Hepatocyte (in vitro differentiated cells): ENCODE results near the gene ITGA1. TPM values are rescaled to one million over a fixed set of nuclear protein-coding genes. Genes with fewer than 3 reads are reported as not detected.

Experiments used
- DNase-seq: peaks from one replicate; pipeline ENCODE4 v3.0.0-alpha.2; 2016; ENCODE audit warnings: low spot score
- H2AFZ ChIP-seq: fragments of 200-600 bp; sonication (generic); 2 replicates; pipeline ENCODE4 v1.6.0; 2016; ENCODE audit warnings: antibody characterized with exemption, mild to moderate bottlenecking
- H3K27ac ChIP-seq: fragments of 200-600 bp; sonication (generic); 2 replicates; pipeline ENCODE4 v1.5.1; 2016; ENCODE audit warnings: mild to moderate bottlenecking
- H3K27me3 ChIP-seq: fragments of 200-600 bp; sonication (generic); 2 replicates; pipeline ENCODE4 v1.6.1; 2016
- H3K36me3 ChIP-seq: fragments of 200-600 bp; sonication (generic); replicated peaks from 2 replicates; pipeline ENCODE4 v1.5.1; 2016; ENCODE audit warnings: low read depth; ENCODE audit not compliant: insufficient read depth
- H3K4me1 ChIP-seq: fragments of 200-600 bp; sonication (generic); 2 replicates; pipeline ENCODE4 v1.5.1; 2016; ENCODE audit warnings: mild to moderate bottlenecking, moderate library complexity; ENCODE audit not compliant: insufficient read depth
- H3K4me2 ChIP-seq: fragments of 200-600 bp; sonication (generic); 2 replicates; pipeline ENCODE4 v1.6.0; 2016
- H3K4me3 ChIP-seq: fragments of 200-600 bp; sonication (generic); 2 replicates; pipeline ENCODE4 v1.5.1; 2016; ENCODE audit warnings: mild to moderate bottlenecking
- H3K79me2 ChIP-seq: fragments of 200-600 bp; sonication (generic); 2 replicates; pipeline ENCODE4 v1.6.0; 2017; ENCODE audit warnings: mild to moderate bottlenecking
- H3K9me2 ChIP-seq: fragments of 200-600 bp; sonication (generic); replicated peaks from 2 replicates; pipeline ENCODE4 v1.6.0; 2017; ENCODE audit warnings: mild to moderate bottlenecking; ENCODE audit not compliant: insufficient read depth
- H3K9me3 ChIP-seq: fragments of 200-600 bp; sonication (generic); 2 replicates; pipeline ENCODE4 v1.5.1; 2016; ENCODE audit warnings: low read depth, mild to moderate bottlenecking
- H4K20me1 ChIP-seq: fragments of 200-600 bp; sonication (generic); 2 replicates; pipeline ENCODE4 v1.6.0; 2016; ENCODE audit warnings: mild to moderate bottlenecking; ENCODE audit not compliant: insufficient read depth, poor library complexity, severe bottlenecking
- CTCF ChIP-seq: fragments of 200-600 bp; sonication (generic); IDR thresholded peaks from 2 replicates; pipeline ENCODE4 v1.5.1; 2016; ENCODE audit warnings: antibody characterized with exemption, mild to moderate bottlenecking; ENCODE audit not compliant: poor library complexity
- EZH2 ChIP-seq: fragments of 200-600 bp; sonication (generic); IDR thresholded peaks from 2 replicates; pipeline ENCODE4 v1.6.1; 2016; ENCODE audit warnings: antibody characterized with exemption, mild to moderate bottlenecking, borderline replicate concordance
- EZH2phosphoT487 ChIP-seq: fragments of 200-600 bp; sonication (generic); IDR thresholded peaks from one replicate; pipeline ENCODE4 v1.6.1; 2018; ENCODE audit warnings: antibody characterized with exemption, mild to moderate bottlenecking, low read depth, moderate library complexity; ENCODE audit not compliant: unreplicated experiment, severe bottlenecking
- WGBS: methylation state at CpG from one replicate; pipeline ENCODE4 v1.1.6; 2016; ENCODE audit warnings: low lambda C conversion rate; ENCODE audit errors: missing lambda C conversion rate; 5-methylcytosine and 5-hydroxymethylcytosine counted together
- polyA plus RNA-seq: library from polyadenylated mRNA; unstranded; fragments of >200 nt; fragmentation: Nextera tagmentation; extraction: Ambion mirVana; gene quantifications from 2 replicates; pipeline ENCODE4 v1.2.1, GENCODE V29; 2016
- total RNA-seq: library from RNA; depleted of rRNA; stranded (reverse); fragments of >200 nt; gene quantifications from 2 replicates; pipeline ENCODE4 v1.2.3, GENCODE V29; 2014

ITGA1 gene
- total and polyA plus RNA-seq, 2 experiments from 2014 or later = 15.0 to 40.3 TPM

- Histone ChIP-seq H3K9me3 (no peaks in the 10 kb centered on the region), H3K27ac (no peak overlapping the region), H3K4me2 (no peak overlapping the region), H4K20me1 (no peaks in the 10 kb centered on the region), H3K36me3 (no peaks in the 10 kb centered on the region), H2AFZ (no peak overlapping the region), H3K4me3 (no peak overlapping the region), H3K4me1 (peaks cover 6% of the 10 kb centered on the region), H3K79me2 (no peaks in the 10 kb centered on the region), H3K27me3 (no peaks in the 10 kb centered on the region), H3K9me2 (no peaks in the 10 kb centered on the region)
- DNase-seq = no peak
- WGBS = 80% methylated on average over 4 of the region's 4 CpGs
- TF ChIP-seq EZH2phosphoT487 = no peak
- no peak for TF ChIP-seq CTCF
- TF ChIP-seq EZH2 = no peak
Measured at GRCh38 chr5:52869391-52869790, 81.7 kb downstream of the ITGA1 start.

- Histone ChIP-seq H3K79me2 (no peaks in the 10 kb centered on the region), H4K20me1 (no peaks in the 10 kb centered on the region), H3K27ac (no peak overlapping the region), H2AFZ (no peak overlapping the region), H3K27me3 (no peaks in the 10 kb centered on the region), H3K4me3 (no peak overlapping the region), H3K36me3 (no peaks in the 10 kb centered on the region), H3K4me2 (no peak overlapping the region), H3K9me2 (no peaks in the 10 kb centered on the region), H3K4me1 (no peaks in the 10 kb centered on the region), H3K9me3 (no peaks in the 10 kb centered on the region)
- WGBS = 69% methylated on average over 1 of the region's 1 CpG
- TF ChIP-seq EZH2phosphoT487 = no peak
- no peak for TF ChIP-seq EZH2
- TF ChIP-seq CTCF = no peak
- DNase-seq = peak; percentile 21
Measured at GRCh38 chr5:52870448-52870847, 82.7 kb downstream of the ITGA1 start.

- no peaks in the 10 kb centered on the region for H3K9me2 ChIP-seq
- H4K20me1 ChIP-seq = no peaks in the 10 kb centered on the region
- no peak overlapping the region for H3K4me2 ChIP-seq
- WGBS = 77% methylated on average over 3 of the region's 3 CpGs
- H2AFZ ChIP-seq = no peak overlapping the region
- TF ChIP-seq EZH2phosphoT487 (no peak), EZH2 (no peak), CTCF (no peak)
- no peaks in the 10 kb centered on the region for H3K4me1 ChIP-seq
- peak overlapping the region; percentile 54 for H3K27ac ChIP-seq
- no peak for DNase-seq
- no peaks in the 10 kb centered on the region for H3K27me3 ChIP-seq
- H3K79me2 ChIP-seq = no peaks in the 10 kb centered on the region
- H3K9me3 ChIP-seq = no peaks in the 10 kb centered on the region
- H3K36me3 ChIP-seq = no peaks in the 10 kb centered on the region
- H3K4me3 ChIP-seq = no peak overlapping the region
Measured at GRCh38 chr5:52875827-52876226, 88.1 kb downstream of the ITGA1 start.

GRCh38 chr5:52876456-52876855 lies 88.7 kb downstream of the ITGA1 start:
- no peak for DNase-seq
- H3K4me1 ChIP-seq = no peaks in the 10 kb centered on the region
- no peak overlapping the region for H2AFZ ChIP-seq
- WGBS = 49% methylated on average over 4 of the region's 4 CpGs
- no peaks in the 10 kb centered on the region for H4K20me1 ChIP-seq
- H3K27me3 ChIP-seq = no peaks in the 10 kb centered on the region
- H3K27ac ChIP-seq = peak overlapping the region; percentile 54
- H3K79me2 ChIP-seq = no peaks in the 10 kb centered on the region
- no peaks in the 10 kb centered on the region for H3K9me2 ChIP-seq
- H3K4me2 ChIP-seq = peak overlapping the region; percentile 48
- H3K4me3 ChIP-seq = no peak overlapping the region
- H3K36me3 ChIP-seq = no peaks in the 10 kb centered on the region
- TF ChIP-seq CTCF (no peak), EZH2phosphoT487 (no peak), EZH2 (no peak)
- H3K9me3 ChIP-seq = no peaks in the 10 kb centered on the region
